Smooth muscle cell (in vitro differentiated cells): ENCODE data around the gene FBN1. TPM values are rescaled to one million over a fixed set of nuclear protein-coding genes. Genes with fewer than 3 reads are reported as not detected.

Source experiments
- DNase-seq: peaks from one replicate; lab custom pipeline; 2025; ENCODE audit not compliant: unreplicated experiment; lab: John Stamatoyannopoulos, UW
- H2AFZ ChIP-seq: fragments of 200-600 bp; sonication (generic); 2 replicates; pipeline ENCODE4 v1.6.0; 2016; ENCODE audit warnings: antibody characterized with exemption, low read depth, mild to moderate bottlenecking
- H3F3A ChIP-seq: fragments of 200-600 bp; sonication (generic); 2 replicates; pipeline ENCODE4 v1.6.0; 2017; ENCODE audit warnings: antibody characterized with exemption, low read depth
- H3K27ac ChIP-seq: fragments of 200-600 bp; sonication (generic); 2 replicates; pipeline ENCODE4 v1.5.1; 2016; ENCODE audit warnings: low read depth, mild to moderate bottlenecking
- H3K27me3 ChIP-seq: fragments of 200-600 bp; sonication (generic); 2 replicates; pipeline ENCODE4 v1.6.1; 2016; ENCODE audit warnings: low read depth, mild to moderate bottlenecking
- H3K36me3 ChIP-seq: fragments of 200-600 bp; sonication (generic); 2 replicates; pipeline ENCODE4 v1.5.1; 2016; ENCODE audit warnings: low read depth
- H3K4me1 ChIP-seq: fragments of 200-600 bp; sonication (generic); 2 replicates; pipeline ENCODE4 v1.5.1; 2016; ENCODE audit warnings: low read depth
- H3K4me2 ChIP-seq: fragments of 200-600 bp; sonication (generic); 2 replicates; pipeline ENCODE4 v1.6.0; 2016; ENCODE audit warnings: mild to moderate bottlenecking
- H3K4me3 ChIP-seq: fragments of 200-600 bp; sonication (generic); 2 replicates; pipeline ENCODE4 v1.5.1; 2016; ENCODE audit warnings: mild to moderate bottlenecking
- H3K79me2 ChIP-seq: fragments of 200-600 bp; sonication (generic); 2 replicates; pipeline ENCODE4 v1.6.0; 2016; ENCODE audit warnings: low read depth, mild to moderate bottlenecking
- H3K9ac ChIP-seq: fragments of 200-600 bp; sonication (generic); 2 replicates; pipeline ENCODE4 v1.6.0; 2016; ENCODE audit warnings: low read depth
- H3K9me3 ChIP-seq: fragments of 200-600 bp; sonication (generic); replicated peaks from 2 replicates; pipeline ENCODE4 v1.5.1; 2016; ENCODE audit warnings: low read depth
- H4K20me1 ChIP-seq: fragments of 200-600 bp; sonication (generic); 2 replicates; pipeline ENCODE4 v1.6.0; 2016; ENCODE audit warnings: low read depth
- CTCF ChIP-seq: fragments of 200-600 bp; sonication (generic); IDR thresholded peaks from 2 replicates; pipeline ENCODE4 v1.5.1; 2017; ENCODE audit warnings: borderline replicate concordance, mild to moderate bottlenecking, antibody characterized with exemption; ENCODE audit not compliant: insufficient read depth, poor library complexity, severe bottlenecking
- WGBS: methylation state at CpG from one replicate; pipeline ENCODE4 v1.1.7; 2016; ENCODE audit warnings: low lambda C conversion rate; 5-methylcytosine and 5-hydroxymethylcytosine counted together
- polyA plus RNA-seq: library from polyadenylated mRNA; unstranded; fragments of >200 nt; fragmentation: Nextera tagmentation; extraction: Ambion mirVana; gene quantifications from 2 replicates; pipeline ENCODE4 v1.2.1, GENCODE V29; 2016
- total RNA-seq: library from RNA; depleted of rRNA; stranded (reverse); fragments of >200 nt; gene quantifications from 2 replicates; pipeline ENCODE4 v1.2.3, GENCODE V29; 2014

Gene FBN1
- total and polyA plus RNA-seq, 2 experiments from 2014 or later: 137 to 330 TPM

GRCh38 chr15:48388016-48388851 lies 257.3 kb downstream of the FBN1 start:
- Histone ChIP-seq H3F3A (no peaks in the 10 kb centered on the region), H2AFZ (no peak overlapping the region), H3K4me2 (no peak overlapping the region), H3K4me1 (no peaks in the 10 kb centered on the region), H3K9me3 (no peaks in the 10 kb centered on the region), H3K27me3 (no peaks in the 10 kb centered on the region), H4K20me1 (no peaks in the 10 kb centered on the region), H3K79me2 (no peaks in the 10 kb centered on the region), H3K4me3 (no peak overlapping the region), H3K36me3 (no peaks in the 10 kb centered on the region), H3K9ac (no peak overlapping the region), H3K27ac (no peak overlapping the region)
- DNase-seq: no peak
- WGBS: 94% methylated on average over 4 of the region's 4 CpGs
- no peak for TF ChIP-seq CTCF

- H3K9ac ChIP-seq: no peak overlapping the region
- no peak for TF ChIP-seq CTCF
- no peaks in the 10 kb centered on the region for H3K79me2 ChIP-seq
- H3K27me3 ChIP-seq: no peaks in the 10 kb centered on the region
- H3K36me3 ChIP-seq: no peaks in the 10 kb centered on the region
- 95% methylated on average over 4 of the region's 4 CpGs for WGBS
- H3K4me2 ChIP-seq: no peak overlapping the region
- no peaks in the 10 kb centered on the region for H4K20me1 ChIP-seq
- H2AFZ ChIP-seq: no peak overlapping the region
- DNase-seq: no peak
- H3K9me3 ChIP-seq: no peaks in the 10 kb centered on the region
- no peak overlapping the region for H3K27ac ChIP-seq
- H3K4me1 ChIP-seq: no peaks in the 10 kb centered on the region
- H3F3A ChIP-seq: no peaks in the 10 kb centered on the region
- H3K4me3 ChIP-seq: no peak overlapping the region
These were observed 260.3 kb downstream of the FBN1 start for GRCh38 chr15:48385031-48385830.

- Histone ChIP-seq H3K36me3 (no peaks in the 10 kb centered on the region), H3K27ac (no peak overlapping the region), H3F3A (no peaks in the 10 kb centered on the region), H3K79me2 (no peaks in the 10 kb centered on the region), H3K9me3 (no peaks in the 10 kb centered on the region), H2AFZ (no peak overlapping the region), H3K4me3 (no peak overlapping the region), H3K9ac (no peak overlapping the region), H3K4me2 (no peak overlapping the region), H3K4me1 (no peaks in the 10 kb centered on the region), H3K27me3 (no peaks in the 10 kb centered on the region), H4K20me1 (no peaks in the 10 kb centered on the region)
- 88% methylated on average over 3 of the region's 3 CpGs for WGBS
- TF ChIP-seq CTCF: no peak
- no peak for DNase-seq
These were observed 260.9 kb downstream of the FBN1 start for GRCh38 chr15:48384616-48385015.
